Measurements from ENCODE around the gene SUPT16H. TPM values are rescaled to one million over a fixed set of nuclear protein-coding genes. Genes with fewer than 3 reads are reported as not detected.

The SUPT16H gene
- total and polyA plus RNA-seq, 2 of the 13 experiments (the other 11 are each of a cell fraction or from before 2014, with no cell fraction given) = 77.5 to 230 TPM

DNA sequence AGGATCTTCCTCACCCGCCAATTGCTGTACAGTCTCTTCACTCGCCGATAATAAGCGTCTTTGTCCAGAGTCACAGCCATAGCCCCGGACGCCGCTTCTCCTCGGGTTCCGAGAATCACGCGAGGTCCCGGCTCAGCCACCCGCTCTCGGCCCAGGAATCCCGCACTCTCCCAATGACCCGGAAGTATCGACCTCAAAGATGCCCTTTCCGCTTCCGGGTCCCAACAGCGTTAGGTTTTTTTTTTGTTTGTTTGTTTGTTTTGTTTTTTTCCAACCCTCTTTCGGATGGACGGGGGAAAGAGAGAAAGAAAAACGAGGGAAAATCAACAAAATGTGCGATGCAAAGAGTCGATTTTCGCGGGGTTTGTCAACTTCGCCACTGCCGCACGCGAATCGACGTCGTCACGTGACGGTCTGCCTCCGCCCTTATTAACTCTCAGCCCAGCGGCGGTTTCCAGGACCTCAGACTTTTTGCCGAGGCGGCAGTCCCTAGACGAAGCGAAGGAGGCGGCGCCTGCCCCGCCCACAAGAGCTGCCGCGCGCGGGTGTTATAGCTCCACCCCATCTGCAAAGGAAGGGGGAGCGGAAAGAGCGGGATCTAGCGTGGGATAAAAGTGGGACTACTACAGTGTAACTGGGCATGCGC lies at the start of gene SUPT16H (continued):
- TF ChIP-seq, protein P1, sequence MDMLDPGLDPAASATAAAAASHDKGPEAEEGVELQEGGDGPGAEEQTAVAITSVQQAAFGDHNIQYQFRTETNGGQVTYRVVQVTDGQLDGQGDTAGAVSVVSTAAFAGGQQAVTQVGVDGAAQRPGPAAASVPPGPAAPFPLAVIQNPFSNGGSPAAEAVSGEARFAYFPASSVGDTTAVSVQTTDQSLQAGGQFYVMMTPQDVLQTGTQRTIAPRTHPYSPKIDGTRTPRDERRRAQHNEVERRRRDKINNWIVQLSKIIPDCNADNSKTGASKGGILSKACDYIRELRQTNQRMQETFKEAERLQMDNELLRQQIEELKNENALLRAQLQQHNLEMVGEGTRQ (IDR thresholded peaks at IDR 0.05; ENCODE audit: low read depth, low read length) = peak; percentile 97
- TF ChIP-seq, protein P1 (CRISPR knock-in tag; IDR thresholded peaks at IDR 0.05; ENCODE audit: borderline replicate concordance) = peak; percentile 99
- TF ChIP-seq SMAD9 (CRISPR knock-in tag; IDR thresholded peaks at IDR 0.05) (no peak), KDM3A (CRISPR knock-in tag; IDR thresholded peaks at IDR 0.05; ENCODE audit: low read depth) (peak; percentile 77; the same call in 1 of the 2 replicates), ZNF598 (CRISPR knock-in tag; IDR thresholded peaks at IDR 0.05; ENCODE audit: borderline replicate concordance) (peak; percentile 82; the same call in 1 of the 2 replicates), GATAD2A (CRISPR knock-in tag; IDR thresholded peaks at IDR 0.05) (peak; percentile 53), SYNCRIP (IDR thresholded peaks at IDR 0.05; ENCODE audit: insufficient read depth, low read depth, low read length) (no peak), NR2F6 (IDR thresholded peaks at IDR 0.05) (peak; percentile 61; the same call in 1 of the 2 replicates), NR2F6 (CRISPR knock-in tag; IDR thresholded peaks at IDR 0.05) (peak; percentile 48; the same call in 1 of the 2 replicates), RFX3 (CRISPR knock-in tag; IDR thresholded peaks at IDR 0.05) (no peak), KDM6A (CRISPR knock-in tag; IDR thresholded peaks at IDR 0.05; ENCODE audit: low read depth) (no peak), XRCC5 (optimal IDR thresholded peaks at IDR 0.05; ENCODE audit: low read length) (peak; percentile 71), ZNF572 (CRISPR knock-in tag; IDR thresholded peaks at IDR 0.05) (no peak), KLF12 (CRISPR knock-in tag; IDR thresholded peaks at IDR 0.05; ENCODE audit: borderline replicate concordance) (peak; percentile 62; the same call in 1 of the 2 replicates), IKZF1 (IDR thresholded peaks at IDR 0.05) (no peak), ZNF615 (CRISPR knock-in tag; IDR thresholded peaks at IDR 0.05; ENCODE audit: borderline replicate concordance) (peak; percentile 96; the same call in 1 of the 2 replicates), MAZ (IDR thresholded peaks at IDR 0.05; ENCODE audit: borderline replicate concordance, low read depth, low read length) (peak; percentile 12; the same call in 1 of the 2 replicates), MAZ (CRISPR knock-in tag; IDR thresholded peaks at IDR 0.05; ENCODE audit: low read depth) (peak; percentile 37)
- TF ChIP-seq, protein P2, sequence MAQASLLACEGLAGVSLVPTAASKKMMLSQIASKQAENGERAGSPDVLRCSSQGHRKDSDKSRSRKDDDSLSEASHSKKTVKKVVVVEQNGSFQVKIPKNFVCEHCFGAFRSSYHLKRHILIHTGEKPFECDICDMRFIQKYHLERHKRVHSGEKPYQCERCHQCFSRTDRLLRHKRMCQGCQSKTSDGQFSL (CRISPR knock-in tag; IDR thresholded peaks at IDR 0.05) = no peak; the same call in 1 of the 2 replicates
- TF ChIP-seq, protein P3, sequence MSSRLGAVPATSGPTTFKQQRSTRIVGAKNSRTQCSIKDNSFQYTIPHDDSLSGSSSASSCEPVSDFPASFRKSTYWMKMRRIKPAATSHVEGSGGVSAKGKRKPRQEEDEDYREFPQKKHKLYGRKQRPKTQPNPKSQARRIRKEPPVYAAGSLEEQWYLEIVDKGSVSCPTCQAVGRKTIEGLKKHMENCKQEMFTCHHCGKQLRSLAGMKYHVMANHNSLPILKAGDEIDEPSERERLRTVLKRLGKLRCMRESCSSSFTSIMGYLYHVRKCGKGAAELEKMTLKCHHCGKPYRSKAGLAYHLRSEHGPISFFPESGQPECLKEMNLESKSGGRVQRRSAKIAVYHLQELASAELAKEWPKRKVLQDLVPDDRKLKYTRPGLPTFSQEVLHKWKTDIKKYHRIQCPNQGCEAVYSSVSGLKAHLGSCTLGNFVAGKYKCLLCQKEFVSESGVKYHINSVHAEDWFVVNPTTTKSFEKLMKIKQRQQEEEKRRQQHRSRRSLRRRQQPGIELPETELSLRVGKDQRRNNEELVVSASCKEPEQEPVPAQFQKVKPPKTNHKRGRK (CRISPR knock-in tag; IDR thresholded peaks at IDR 0.05) = 0 out of 2 replicates have a peak, but pooled peaks have one; percentile 55
- TF ChIP-seq, protein P4, sequence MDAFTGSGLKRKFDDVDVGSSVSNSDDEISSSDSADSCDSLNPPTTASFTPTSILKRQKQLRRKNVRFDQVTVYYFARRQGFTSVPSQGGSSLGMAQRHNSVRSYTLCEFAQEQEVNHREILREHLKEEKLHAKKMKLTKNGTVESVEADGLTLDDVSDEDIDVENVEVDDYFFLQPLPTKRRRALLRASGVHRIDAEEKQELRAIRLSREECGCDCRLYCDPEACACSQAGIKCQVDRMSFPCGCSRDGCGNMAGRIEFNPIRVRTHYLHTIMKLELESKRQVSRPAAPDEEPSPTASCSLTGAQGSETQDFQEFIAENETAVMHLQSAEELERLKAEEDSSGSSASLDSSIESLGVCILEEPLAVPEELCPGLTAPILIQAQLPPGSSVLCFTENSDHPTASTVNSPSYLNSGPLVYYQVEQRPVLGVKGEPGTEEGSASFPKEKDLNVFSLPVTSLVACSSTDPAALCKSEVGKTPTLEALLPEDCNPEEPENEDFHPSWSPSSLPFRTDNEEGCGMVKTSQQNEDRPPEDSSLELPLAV (CRISPR knock-in tag; conservative IDR thresholded peaks at IDR 0.05; ENCODE audit: low read depth) = 0 out of 2 replicates have a peak, but pooled peaks have one; percentile 33
- TF ChIP-seq, protein P5, sequence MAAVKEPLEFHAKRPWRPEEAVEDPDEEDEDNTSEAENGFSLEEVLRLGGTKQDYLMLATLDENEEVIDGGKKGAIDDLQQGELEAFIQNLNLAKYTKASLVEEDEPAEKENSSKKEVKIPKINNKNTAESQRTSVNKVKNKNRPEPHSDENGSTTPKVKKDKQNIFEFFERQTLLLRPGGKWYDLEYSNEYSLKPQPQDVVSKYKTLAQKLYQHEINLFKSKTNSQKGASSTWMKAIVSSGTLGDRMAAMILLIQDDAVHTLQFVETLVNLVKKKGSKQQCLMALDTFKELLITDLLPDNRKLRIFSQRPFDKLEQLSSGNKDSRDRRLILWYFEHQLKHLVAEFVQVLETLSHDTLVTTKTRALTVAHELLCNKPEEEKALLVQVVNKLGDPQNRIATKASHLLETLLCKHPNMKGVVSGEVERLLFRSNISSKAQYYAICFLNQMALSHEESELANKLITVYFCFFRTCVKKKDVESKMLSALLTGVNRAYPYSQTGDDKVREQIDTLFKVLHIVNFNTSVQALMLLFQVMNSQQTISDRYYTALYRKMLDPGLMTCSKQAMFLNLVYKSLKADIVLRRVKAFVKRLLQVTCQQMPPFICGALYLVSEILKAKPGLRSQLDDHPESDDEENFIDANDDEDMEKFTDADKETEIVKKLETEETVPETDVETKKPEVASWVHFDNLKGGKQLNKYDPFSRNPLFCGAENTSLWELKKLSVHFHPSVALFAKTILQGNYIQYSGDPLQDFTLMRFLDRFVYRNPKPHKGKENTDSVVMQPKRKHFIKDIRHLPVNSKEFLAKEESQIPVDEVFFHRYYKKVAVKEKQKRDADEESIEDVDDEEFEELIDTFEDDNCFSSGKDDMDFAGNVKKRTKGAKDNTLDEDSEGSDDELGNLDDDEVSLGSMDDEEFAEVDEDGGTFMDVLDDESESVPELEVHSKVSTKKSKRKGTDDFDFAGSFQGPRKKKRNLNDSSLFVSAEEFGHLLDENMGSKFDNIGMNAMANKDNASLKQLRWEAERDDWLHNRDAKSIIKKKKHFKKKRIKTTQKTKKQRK (IDR thresholded peaks at IDR 0.05; ENCODE audit: low read length) = no peak

All from HepG2 (cell line).